Activated T-helper 1 cell treated with anti-CD3 and anti-CD28 coated beads, Interleukin-12 subunit alpha, Interleukin-12 subunit beta, Interleukin-2, Interleukin-4 antibody, amounts not matched to agents 30 ng/mL and 10 ng/mL and 1 ng/mL, durations not matched to agents 14 hours and 24 hours and 36 hours (primary cell): Measurements from ENCODE around the gene PALM. TPM values are rescaled to one million over a fixed set of nuclear protein-coding genes. Genes with fewer than 3 reads are reported as not detected.
"Not testable (repeated sequence)": the region's sequence is repeated elsewhere in the genome, so short reads cannot be mapped to it uniquely, and the experiment has no call there.

Source experiments
- DNase-seq: peaks from one replicate; pipeline ENCODE4 v3.0.0; 2021; ENCODE audit warnings: low spot score
- H3K27ac Mint-ChIP-seq: one replicate; pipeline ENCODE4 v1.8.0; 2021; ENCODE audit warnings: mild to moderate bottlenecking, mixed read lengths
- H3K27me3 Mint-ChIP-seq: one replicate; pipeline ENCODE4 v1.8.0; 2022; ENCODE audit warnings: mild to moderate bottlenecking, moderate library complexity, mixed read lengths; ENCODE audit not compliant: insufficient read depth
- H3K36me3 Mint-ChIP-seq: one replicate; pipeline ENCODE4 v1.8.0; 2021; ENCODE audit warnings: low read depth, mixed read lengths
- H3K4me1 Mint-ChIP-seq: one replicate; pipeline ENCODE4 v1.8.0; 2021; ENCODE audit warnings: low read depth, mixed read lengths
- H3K4me3 Mint-ChIP-seq: one replicate; pipeline ENCODE4 v1.8.0; 2021; ENCODE audit warnings: mild to moderate bottlenecking, moderate library complexity, mixed read lengths
- H3K9me3 Mint-ChIP-seq: one replicate; pipeline ENCODE4 v1.8.0; 2021; ENCODE audit warnings: mixed read lengths
- intact Hi-C: fragments of 100-400 bp; cut with micrococcal nuclease; formaldehyde crosslinking; loops from one replicate; pipeline ENCODE4 v1.15.1; 2024
- total RNA-seq: library from RNA; stranded (reverse); gene quantifications from 2 replicates; pipeline ENCODE4 v1.2.3, GENCODE V29; 2022

The PALM gene
- total RNA-seq, 1 donor from 2014 or later, result 0.18 TPM

- intact Hi-C loops, result no loop called here
- no peaks in the 10 kb centered on the region for H3K9me3 Mint-ChIP-seq
- no peak overlapping the region for H3K4me3 Mint-ChIP-seq
- H3K36me3 Mint-ChIP-seq, result no peaks in the 10 kb centered on the region
- no peak overlapping the region for H3K27ac Mint-ChIP-seq
- no peaks in the 10 kb centered on the region for H3K4me1 Mint-ChIP-seq
- peaks cover 11% of the 10 kb centered on the region for H3K27me3 Mint-ChIP-seq
- no peak for DNase-seq
Observed at GRCh38 chr19:722553-723101, 13.9 kb downstream of the PALM start.

DNA sequence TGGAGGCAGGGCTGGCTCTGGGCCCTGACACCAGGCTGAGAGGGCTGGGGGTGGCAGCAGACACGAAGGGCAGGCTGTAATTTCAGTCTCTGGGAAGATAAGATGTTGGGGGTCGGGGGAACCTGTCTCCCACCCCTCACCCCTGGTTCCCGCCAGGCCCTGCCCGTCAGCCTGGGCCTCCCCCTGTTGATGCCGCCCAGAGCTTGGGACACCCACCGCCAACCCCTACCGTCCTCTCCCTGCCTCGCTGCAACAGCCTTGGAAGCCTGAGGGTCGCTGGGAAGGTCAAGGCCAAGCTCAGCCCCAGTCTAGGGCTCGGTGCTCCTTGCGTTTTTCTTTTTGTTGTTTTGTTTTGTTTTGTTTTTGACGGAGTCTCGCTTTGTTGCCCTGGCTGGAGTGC, 14.5 kb downstream of the PALM start:
- H3K9me3 Mint-ChIP-seq, result no peaks in the 10 kb centered on the region
- H3K4me1 Mint-ChIP-seq, result no peaks in the 10 kb centered on the region
- H3K4me3 Mint-ChIP-seq, result no peak overlapping the region
- no peak for DNase-seq
- intact Hi-C loops, result no loop called here
- no peak overlapping the region for H3K27ac Mint-ChIP-seq
- no peaks in the 10 kb centered on the region for H3K36me3 Mint-ChIP-seq
- H3K27me3 Mint-ChIP-seq, result peaks cover 11% of the 10 kb centered on the region

GRCh38 chr19:723714-724113, 15.0 kb downstream of the PALM start:
- H3K36me3 Mint-ChIP-seq, result no peaks in the 10 kb centered on the region
- peaks cover 9% of the 10 kb centered on the region for H3K27me3 Mint-ChIP-seq
- intact Hi-C loops, result no loop called here
- no peak overlapping the region for H3K27ac Mint-ChIP-seq
- DNase-seq, result no peak
- H3K9me3 Mint-ChIP-seq, result no peaks in the 10 kb centered on the region
- H3K4me3 Mint-ChIP-seq, result no peak overlapping the region
- no peaks in the 10 kb centered on the region for H3K4me1 Mint-ChIP-seq

DNA sequence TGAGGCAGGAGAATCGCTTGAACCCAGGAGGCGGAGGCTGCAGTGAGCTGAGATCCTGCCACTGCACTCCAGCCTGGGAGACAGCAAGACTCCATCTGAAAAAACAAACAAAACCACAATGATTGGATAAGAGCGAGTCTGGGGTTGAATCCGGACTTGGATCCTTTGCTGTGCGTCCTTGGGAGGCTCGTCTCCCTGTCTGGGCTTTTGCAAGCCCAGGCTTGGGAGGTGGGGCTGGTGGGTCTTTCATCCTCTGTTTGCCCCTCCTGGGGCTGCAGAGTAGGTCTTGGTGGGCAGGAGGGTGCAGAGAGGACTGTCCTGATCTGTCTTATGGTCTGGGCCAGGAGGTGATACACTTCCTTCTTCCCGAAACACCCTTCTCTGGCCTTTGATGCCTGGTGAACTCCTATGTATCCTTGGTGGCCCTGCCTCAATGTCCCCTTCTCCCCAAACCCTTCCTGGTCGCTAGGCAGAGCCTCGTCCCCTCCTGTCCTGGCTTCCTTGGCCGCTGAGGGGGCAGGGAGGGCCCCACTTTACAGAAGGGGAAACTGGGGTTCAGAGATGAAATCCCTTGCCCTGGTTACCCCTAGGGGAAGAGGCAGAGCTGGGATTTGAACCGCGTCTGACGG, 16.8 kb downstream of the PALM start:
- H3K4me1 Mint-ChIP-seq, result no peaks in the 10 kb centered on the region
- no peaks in the 10 kb centered on the region for H3K9me3 Mint-ChIP-seq
- no peaks in the 10 kb centered on the region for H3K36me3 Mint-ChIP-seq
- intact Hi-C loops, result no loop called here
- no peak overlapping the region for H3K27ac Mint-ChIP-seq
- peaks cover 8% of the 10 kb centered on the region for H3K27me3 Mint-ChIP-seq
- H3K4me3 Mint-ChIP-seq, result no peak overlapping the region
- no peak for DNase-seq

- H3K4me3 Mint-ChIP-seq, result no peak overlapping the region
- no peaks in the 10 kb centered on the region for H3K36me3 Mint-ChIP-seq
- no peaks in the 10 kb centered on the region for H3K27me3 Mint-ChIP-seq
- no peaks in the 10 kb centered on the region for H3K9me3 Mint-ChIP-seq
- intact Hi-C loops, result no loop called here
- H3K4me1 Mint-ChIP-seq, result no peaks in the 10 kb centered on the region
- no peak overlapping the region for H3K27ac Mint-ChIP-seq
- no peak for DNase-seq
Observed at GRCh38 chr19:726993-727956, 18.5 kb downstream of the PALM start.

- H3K4me1 Mint-ChIP-seq, result no peaks in the 10 kb centered on the region
- no peak overlapping the region for H3K27ac Mint-ChIP-seq
Observed at GRCh38 chr19:728011-728410, 19.3 kb downstream of the PALM start.

DNA sequence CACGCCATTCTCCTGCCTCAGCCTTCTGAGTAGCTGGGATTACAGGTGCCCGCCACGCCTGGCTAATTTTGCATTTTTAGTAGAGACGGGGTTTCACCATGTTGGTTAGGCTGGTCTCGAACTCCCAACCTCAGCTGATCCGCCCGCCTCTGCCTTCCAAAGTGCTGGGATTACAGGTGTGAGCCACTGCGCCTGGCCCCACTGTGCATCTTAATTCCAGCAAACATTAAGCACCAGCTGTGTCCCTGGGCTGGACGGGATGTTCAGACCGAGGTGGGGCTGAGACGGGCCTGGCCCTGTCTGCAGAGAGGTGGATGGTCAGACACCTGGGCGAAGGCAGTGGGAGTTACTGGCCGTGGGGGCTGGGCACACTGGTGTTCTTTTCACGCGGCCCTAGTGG, 20.8 kb downstream of the PALM start:
- H3K4me3 Mint-ChIP-seq, H3K27ac Mint-ChIP-seq, H3K4me1 Mint-ChIP-seq, intact Hi-C loops, H3K36me3 Mint-ChIP-seq, DNase-seq, H3K9me3 Mint-ChIP-seq, H3K27me3 Mint-ChIP-seq: not testable (repeated sequence)

More at GRCh38 chr19:728011-728410, 19.3 kb downstream of the PALM start:
- no peaks in the 10 kb centered on the region for H3K9me3 Mint-ChIP-seq
- H3K36me3 Mint-ChIP-seq, result no peaks in the 10 kb centered on the region
- no peak for DNase-seq
- no peak overlapping the region for H3K4me3 Mint-ChIP-seq
- intact Hi-C loops, result no loop called here
- no peaks in the 10 kb centered on the region for H3K27me3 Mint-ChIP-seq

- DNase-seq, result no peak
- no peaks in the 10 kb centered on the region for H3K36me3 Mint-ChIP-seq
- no peak overlapping the region for H3K27ac Mint-ChIP-seq
- no peaks in the 10 kb centered on the region for H3K9me3 Mint-ChIP-seq
- no peak overlapping the region for H3K4me3 Mint-ChIP-seq
- intact Hi-C loops, result loop anchor here (5.0 kb wide), 2 partner anchors 48 to 143 kb away; partner anchors contain the start of gene HCN2
- no peaks in the 10 kb centered on the region for H3K4me1 Mint-ChIP-seq
- H3K27me3 Mint-ChIP-seq, result no peaks in the 10 kb centered on the region
Observed at GRCh38 chr19:729965-730668, 21.4 kb downstream of the PALM start.

- H3K36me3 Mint-ChIP-seq, result no peaks in the 10 kb centered on the region
- no peaks in the 10 kb centered on the region for H3K4me1 Mint-ChIP-seq
- H3K27ac Mint-ChIP-seq, result no peak overlapping the region
- DNase-seq, result no peak
- no peaks in the 10 kb centered on the region for H3K27me3 Mint-ChIP-seq
- no peaks in the 10 kb centered on the region for H3K9me3 Mint-ChIP-seq
- intact Hi-C loops, result loop anchor here (5.0 kb wide), 2 partner anchors 49 to 144 kb away; partner anchors contain the start of gene HCN2
- H3K4me3 Mint-ChIP-seq, result no peak overlapping the region
Observed at GRCh38 chr19:731000-731399, 22.3 kb downstream of the PALM start.

DNA sequence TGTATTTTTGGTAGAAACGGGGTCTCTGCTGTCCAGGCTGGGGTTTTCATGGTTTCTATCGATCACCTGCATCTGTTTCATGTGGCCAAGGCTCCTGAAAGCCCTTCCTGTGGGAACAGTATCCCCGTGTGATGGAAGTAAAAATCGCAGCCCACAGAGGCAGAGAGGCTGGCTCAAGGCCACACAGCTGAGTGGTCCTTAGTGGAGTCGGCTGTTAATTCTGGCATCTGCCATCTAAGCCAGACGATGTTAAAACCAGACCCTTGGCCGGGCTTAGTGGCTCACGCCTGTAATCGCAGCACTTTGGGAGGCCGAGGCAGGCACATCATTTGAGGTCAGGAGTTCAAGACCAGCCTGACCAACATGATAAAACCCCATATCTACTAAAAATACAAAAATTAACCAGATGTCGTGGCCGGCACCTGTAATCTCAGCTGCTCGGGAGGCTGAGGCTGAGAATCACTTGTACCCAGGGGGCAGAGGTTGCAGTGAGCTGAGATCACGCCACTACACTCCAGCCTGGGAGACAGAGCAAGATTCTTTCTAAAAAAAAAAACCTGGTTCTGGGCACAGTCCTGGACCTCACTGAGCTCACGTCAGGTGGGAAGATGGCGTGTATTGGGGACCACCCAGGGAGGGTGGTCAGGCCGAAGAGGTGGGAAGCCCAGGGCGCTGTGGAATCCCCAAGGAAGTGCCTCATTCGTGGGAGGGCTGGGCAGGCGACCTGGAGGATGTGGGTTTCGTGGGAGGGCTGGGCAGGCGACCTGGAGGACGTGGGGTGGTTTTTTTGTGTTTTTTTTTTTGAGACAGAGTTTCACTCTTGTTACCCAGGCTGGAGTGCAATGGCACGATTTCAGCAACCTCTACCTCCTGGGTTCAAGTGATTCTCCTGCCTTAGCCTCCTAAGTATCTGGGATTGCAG, 23.7 kb downstream of the PALM start:
- H3K9me3 Mint-ChIP-seq, result no peaks in the 10 kb centered on the region
- DNase-seq, result no peak
- H3K27me3 Mint-ChIP-seq, result no peaks in the 10 kb centered on the region
- intact Hi-C loops, result loop anchor here (5.0 kb wide), 2 partner anchors 50 to 145 kb away; partner anchors contain the start of gene HCN2
- H3K36me3 Mint-ChIP-seq, result no peaks in the 10 kb centered on the region
- H3K4me3 Mint-ChIP-seq, result no peak overlapping the region
- no peaks in the 10 kb centered on the region for H3K4me1 Mint-ChIP-seq
- H3K27ac Mint-ChIP-seq, result no peak overlapping the region

GRCh38 chr19:734716-735115, 26.0 kb downstream of the PALM start:
- Mint-ChIP-seq H3K4me3 (no peak overlapping the region), H3K27me3 (no peaks in the 10 kb centered on the region), H3K36me3 (no peaks in the 10 kb centered on the region), H3K27ac (no peak overlapping the region), H3K9me3 (no peaks in the 10 kb centered on the region), H3K4me1 (no peaks in the 10 kb centered on the region)
- intact Hi-C loops, result loop anchor here (1.0 to 5.0 kb wide), 3 partner anchors 52 to 147 kb away; partner anchors contain the start of gene HCN2
- no peak for DNase-seq

- Mint-ChIP-seq H3K27ac (no peak overlapping the region), H3K9me3 (no peaks in the 10 kb centered on the region), H3K27me3 (no peaks in the 10 kb centered on the region), H3K36me3 (no peaks in the 10 kb centered on the region), H3K4me3 (no peak overlapping the region), H3K4me1 (no peaks in the 10 kb centered on the region)
- DNase-seq, result no peak
- intact Hi-C loops, result no loop called here
Observed at GRCh38 chr19:736125-736524, 27.4 kb downstream of the PALM start.
